BE2C (cell line): ENCODE measurements around the gene SUCNR1.

Experiments used
- DNase-seq: peaks from one replicate; pipeline ENCODE4 v3.0.0-alpha.2; 2020
- H3K27me3 ChIP-seq: fragments of 250-450 bp; sonication (Bioruptor Pico); 2 replicates; pipeline ENCODE4 v1.5.1; 2020; ENCODE audit warnings: mild to moderate bottlenecking
- H3K36me3 ChIP-seq: fragments of 250-450 bp; sonication (Bioruptor Pico); 2 replicates; pipeline ENCODE4 v1.5.1; 2020; ENCODE audit warnings: mild to moderate bottlenecking
- H3K4me1 ChIP-seq: fragments of 250-450 bp; sonication (Bioruptor Pico); 2 replicates; pipeline ENCODE4 v1.5.1; 2020
- H3K4me3 ChIP-seq: 2 replicates; pipeline ENCODE4 v1.5.1; 2011; ENCODE audit warnings: low read depth, low read length
- H3K9me3 ChIP-seq: fragments of 250-450 bp; sonication (Bioruptor Pico); 2 replicates; pipeline ENCODE4 v1.5.1; 2020
- TF ChIP-seq, protein P1 (sequence below): IDR thresholded peaks from 2 replicates; pipeline ENCODE4 v1.5.1; 2012; ENCODE audit warnings: mild to moderate bottlenecking, low read depth, low read length

Gene SUCNR1

DNA sequence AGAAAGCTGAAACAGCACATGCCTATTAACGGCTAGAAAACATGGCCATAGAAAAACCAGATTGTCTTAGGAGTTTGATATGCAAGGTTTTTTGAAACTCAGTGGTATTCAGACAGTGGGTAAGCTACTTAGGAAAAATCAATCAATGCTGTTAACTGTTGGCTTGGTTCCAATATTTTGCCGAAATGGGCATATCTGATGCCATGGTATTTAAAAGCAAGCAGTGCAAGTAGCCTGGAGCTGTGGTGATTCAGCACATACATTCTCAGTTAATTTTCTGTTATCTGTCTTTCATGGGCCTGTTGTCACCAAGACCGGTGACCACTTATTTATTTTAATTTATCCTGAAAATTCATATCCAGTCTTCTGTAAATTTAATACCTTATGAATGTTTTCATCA lies 17.3 kb upstream of the SUCNR1 start:
- no peaks in the 10 kb centered on the region for H3K9me3 ChIP-seq
- no peaks in the 10 kb centered on the region for H3K27me3 ChIP-seq
- H3K36me3 ChIP-seq: no peaks in the 10 kb centered on the region
- peak; percentile 58 for DNase-seq
- peaks cover 9% of the 10 kb centered on the region for H3K4me1 ChIP-seq
- TF ChIP-seq, protein P1, sequence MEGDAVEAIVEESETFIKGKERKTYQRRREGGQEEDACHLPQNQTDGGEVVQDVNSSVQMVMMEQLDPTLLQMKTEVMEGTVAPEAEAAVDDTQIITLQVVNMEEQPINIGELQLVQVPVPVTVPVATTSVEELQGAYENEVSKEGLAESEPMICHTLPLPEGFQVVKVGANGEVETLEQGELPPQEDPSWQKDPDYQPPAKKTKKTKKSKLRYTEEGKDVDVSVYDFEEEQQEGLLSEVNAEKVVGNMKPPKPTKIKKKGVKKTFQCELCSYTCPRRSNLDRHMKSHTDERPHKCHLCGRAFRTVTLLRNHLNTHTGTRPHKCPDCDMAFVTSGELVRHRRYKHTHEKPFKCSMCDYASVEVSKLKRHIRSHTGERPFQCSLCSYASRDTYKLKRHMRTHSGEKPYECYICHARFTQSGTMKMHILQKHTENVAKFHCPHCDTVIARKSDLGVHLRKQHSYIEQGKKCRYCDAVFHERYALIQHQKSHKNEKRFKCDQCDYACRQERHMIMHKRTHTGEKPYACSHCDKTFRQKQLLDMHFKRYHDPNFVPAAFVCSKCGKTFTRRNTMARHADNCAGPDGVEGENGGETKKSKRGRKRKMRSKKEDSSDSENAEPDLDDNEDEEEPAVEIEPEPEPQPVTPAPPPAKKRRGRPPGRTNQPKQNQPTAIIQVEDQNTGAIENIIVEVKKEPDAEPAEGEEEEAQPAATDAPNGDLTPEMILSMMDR: no peak
- no peak overlapping the region for H3K4me3 ChIP-seq

DNA sequence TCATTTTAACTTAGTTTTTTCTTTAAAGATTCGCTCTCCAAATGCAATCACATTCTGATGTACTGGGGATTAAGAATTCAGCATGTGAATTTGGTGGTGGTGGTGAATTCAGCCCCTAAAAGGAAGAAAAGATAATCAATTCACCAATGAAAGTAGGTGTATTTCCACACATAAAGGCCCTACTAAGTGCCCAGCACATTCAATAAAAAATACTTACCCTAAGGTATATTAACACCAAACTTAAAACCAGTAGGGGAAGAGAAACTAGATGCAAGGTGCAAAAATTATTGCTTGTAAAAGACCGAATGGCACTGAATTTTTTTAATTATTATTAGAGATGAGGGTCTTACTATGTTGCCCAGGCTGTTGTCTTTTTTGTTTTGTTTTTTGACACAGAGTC lies 16.8 kb upstream of the SUCNR1 start:
- peaks cover 9% of the 10 kb centered on the region for H3K4me1 ChIP-seq
- H3K27me3 ChIP-seq: no peaks in the 10 kb centered on the region
- TF ChIP-seq, protein P1: no peak
- no peaks in the 10 kb centered on the region for H3K9me3 ChIP-seq
- no peak overlapping the region for H3K4me3 ChIP-seq
- DNase-seq: no peak
- no peaks in the 10 kb centered on the region for H3K36me3 ChIP-seq

DNA sequence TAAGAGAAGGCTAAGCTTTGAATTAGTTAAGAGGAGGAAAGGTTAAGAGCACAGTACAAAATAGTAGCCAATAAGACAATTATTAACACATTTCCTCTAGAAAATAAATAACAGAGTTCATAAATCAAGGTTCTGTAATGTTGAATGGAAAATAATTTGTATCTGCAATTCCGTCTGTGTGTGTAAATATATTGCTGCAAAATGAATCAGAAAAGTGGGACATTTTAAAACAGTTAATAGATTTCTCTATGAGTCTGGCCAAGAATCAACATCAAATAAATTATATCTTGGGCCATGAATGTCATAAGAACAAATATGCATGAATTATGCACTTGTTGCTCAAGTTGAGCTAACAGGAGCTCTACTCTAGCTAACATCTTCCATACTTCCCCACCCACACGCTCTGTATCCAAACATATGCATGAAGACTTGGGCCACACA lies 14.2 kb upstream of the SUCNR1 start:
- Histone ChIP-seq H3K9me3 (no peaks in the 10 kb centered on the region), H3K36me3 (no peaks in the 10 kb centered on the region), H3K4me3 (no peak overlapping the region), H3K4me1 (peaks cover 17% of the 10 kb centered on the region), H3K27me3 (no peaks in the 10 kb centered on the region)
- TF ChIP-seq, protein P1: no peak
- DNase-seq: no peak

DNA sequence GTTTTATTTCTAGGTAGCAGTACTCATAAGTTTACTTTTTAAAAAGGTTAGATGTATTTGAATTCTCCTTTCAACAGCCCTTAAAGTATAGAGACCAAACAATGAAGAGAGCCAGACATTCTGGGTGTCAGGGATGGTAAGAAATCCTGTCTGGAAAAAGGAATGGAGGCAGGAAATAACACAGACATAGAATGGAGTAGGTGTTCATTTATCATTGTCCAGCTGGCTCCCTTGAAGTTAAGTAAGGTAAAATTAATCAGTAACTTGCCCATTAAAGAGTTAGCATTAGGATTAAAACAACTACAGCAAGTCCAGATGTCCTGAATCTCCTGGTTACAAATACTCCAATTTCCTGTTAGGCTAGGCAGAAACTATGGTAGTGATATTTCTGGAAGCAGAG lies 13.5 kb upstream of the SUCNR1 start:
- H3K4me3 ChIP-seq: no peak overlapping the region
- H3K9me3 ChIP-seq: no peaks in the 10 kb centered on the region
- H3K4me1 ChIP-seq: peaks cover 17% of the 10 kb centered on the region
- no peaks in the 10 kb centered on the region for H3K36me3 ChIP-seq
- no peak for DNase-seq
- TF ChIP-seq, protein P1: no peak
- no peaks in the 10 kb centered on the region for H3K27me3 ChIP-seq

DNA sequence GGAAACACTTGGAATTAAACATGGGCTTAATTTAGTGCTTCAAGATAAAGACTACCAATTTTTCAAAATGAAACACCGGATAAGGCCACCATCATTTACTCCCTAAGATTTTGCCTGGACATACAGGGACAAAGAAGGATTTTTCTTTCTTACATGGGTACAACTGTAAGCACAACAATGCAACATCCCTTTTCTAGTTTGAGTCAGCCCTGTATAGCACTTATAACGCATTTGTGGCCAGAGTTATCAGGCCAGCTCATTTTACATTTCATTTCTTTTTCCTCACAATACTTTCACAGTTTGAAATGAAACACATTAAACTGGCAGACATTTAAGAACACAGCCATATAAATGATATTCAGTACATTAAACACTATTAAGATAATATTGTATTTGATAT lies 9.8 kb upstream of the SUCNR1 start:
- TF ChIP-seq, protein P1: no peak
- no peak overlapping the region for H3K4me3 ChIP-seq
- peaks cover 19% of the 10 kb centered on the region for H3K4me1 ChIP-seq
- no peaks in the 10 kb centered on the region for H3K9me3 ChIP-seq
- DNase-seq: no peak
- no peaks in the 10 kb centered on the region for H3K27me3 ChIP-seq
- no peaks in the 10 kb centered on the region for H3K36me3 ChIP-seq

DNA sequence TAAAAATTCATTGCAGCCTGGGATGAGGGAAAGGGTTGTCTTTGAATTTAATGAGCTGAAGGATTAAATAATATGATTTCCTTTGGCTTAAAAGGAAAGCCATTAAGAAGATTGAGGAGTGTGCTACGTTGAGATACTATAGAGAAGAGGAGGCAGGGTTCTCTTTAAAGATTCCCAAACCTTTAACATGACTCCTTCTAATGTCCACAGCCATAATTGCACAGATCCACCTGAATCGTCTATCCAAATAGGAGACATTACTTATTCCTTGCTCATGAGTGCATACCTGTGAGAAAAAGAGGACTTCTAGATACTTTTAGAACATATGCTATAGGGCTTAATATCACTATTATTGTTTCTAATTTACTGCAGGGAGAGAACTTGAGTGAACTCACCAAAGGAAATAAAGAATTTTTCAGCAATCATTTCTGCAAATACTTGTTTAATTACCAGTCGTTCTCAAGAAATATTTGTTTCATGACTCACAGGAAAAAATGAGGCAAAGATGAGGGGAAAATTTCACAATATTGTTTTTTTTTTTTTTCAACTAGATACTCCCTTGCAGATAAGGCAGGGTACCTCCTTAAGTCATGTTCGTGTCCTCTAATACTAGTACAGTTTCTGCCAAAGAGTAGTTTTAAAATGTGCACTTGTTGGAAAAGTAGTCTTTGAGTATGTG lies 8.9 kb upstream of the SUCNR1 start:
- no peaks in the 10 kb centered on the region for H3K9me3 ChIP-seq
- H3K36me3 ChIP-seq: no peaks in the 10 kb centered on the region
- TF ChIP-seq, protein P1: no peak
- H3K27me3 ChIP-seq: no peaks in the 10 kb centered on the region
- H3K4me3 ChIP-seq: no peak overlapping the region
- peaks cover 17% of the 10 kb centered on the region for H3K4me1 ChIP-seq
- no peak for DNase-seq
